HK-2 (cell line): ENCODE data around the gene TOR4A.
"Not testable (repeated sequence)": the region's sequence is repeated elsewhere in the genome, so short reads cannot be mapped to it uniquely, and the experiment has no call there.

Source experiments
- DNase-seq: peaks from one replicate; pipeline ENCODE4 v3.0.0-alpha.2; 2018; ENCODE audit not compliant: unreplicated experiment

Gene TOR4A

GRCh38 chr9:137252555-137253506 lies 24.7 kb upstream of the TOR4A start:
- DNase-seq, result no peak

- no peak for DNase-seq
These were observed 23.6 kb upstream of the TOR4A start for GRCh38 chr9:137253717-137254623.

- DNase-seq, result peak; percentile 96
These were observed 22.7 kb upstream of the TOR4A start, which contains the start of gene NELFB for GRCh38 chr9:137254624-137255447. Gene NELFB (plus strand): TSS chr9:137255327.

- DNase-seq, result peak; percentile 71
These were observed 21.9 kb upstream of the TOR4A start for GRCh38 chr9:137255448-137256114.

- no peak for DNase-seq
These were observed 21.2 kb upstream of the TOR4A start for GRCh38 chr9:137256362-137256761.

GRCh38 chr9:137256856-137257255 lies 20.7 kb upstream of the TOR4A start:
- no peak for DNase-seq

- DNase-seq, result not testable (repeated sequence)
These were observed 15.2 kb upstream of the TOR4A start for GRCh38 chr9:137262173-137262908.

GRCh38 chr9:137262909-137263285 lies 14.6 kb upstream of the TOR4A start:
- DNase-seq, result no peak

GRCh38 chr9:137263506-137263905 lies 14.0 kb upstream of the TOR4A start:
- DNase-seq, result no peak

GRCh38 chr9:137264067-137264466 lies 13.5 kb upstream of the TOR4A start:
- no peak for DNase-seq

- DNase-seq, result no peak
These were observed 11.9 kb upstream of the TOR4A start for GRCh38 chr9:137265496-137266161.

- no peak for DNase-seq
These were observed 11.4 kb upstream of the TOR4A start for GRCh38 chr9:137266162-137266527.

GRCh38 chr9:137266585-137267453 lies 10.7 kb upstream of the TOR4A start:
- DNase-seq, result no peak

- no peak for DNase-seq
These were observed 9.6 kb upstream of the TOR4A start for GRCh38 chr9:137267933-137268355.

GRCh38 chr9:137268538-137269201 lies 8.9 kb upstream of the TOR4A start:
- no peak for DNase-seq

- DNase-seq, result no peak
These were observed 8.2 kb upstream of the TOR4A start for GRCh38 chr9:137269231-137269772.

- no peak for DNase-seq
These were observed 6.4 kb upstream of the TOR4A start for GRCh38 chr9:137270929-137271695.
